Measurements from ENCODE around the gene TUBA3C.
"Not testable (repeated sequence)": the region's sequence is repeated elsewhere in the genome, so short reads cannot be mapped to it uniquely, and the experiment has no call there.

Gene TUBA3C

GRCh38 chr13:19176981-19177776 is 4.4 kb downstream of the TUBA3C start:
- H3K36me3 Mint-ChIP-seq (ENCODE audit: low read depth); H3K4me1 Mint-ChIP-seq (ENCODE audit: low read depth); H3K4me3 Mint-ChIP-seq; H3K27me3 Mint-ChIP-seq; H3K27ac Mint-ChIP-seq; intact Hi-C loops (cut with micrococcal nuclease): not testable (repeated sequence)
- peaks cover 80% of the 10 kb centered on the region for H3K9me3 Mint-ChIP-seq

- Mint-ChIP-seq H3K4me3 (no peak overlapping the region), H3K27ac (no peak overlapping the region), H3K4me1 (ENCODE audit: low read depth) (no peaks in the 10 kb centered on the region), H3K9me3 (peaks cover 50% of the 10 kb centered on the region), H3K36me3 (ENCODE audit: low read depth) (no peaks in the 10 kb centered on the region), H3K27me3 (no peaks in the 10 kb centered on the region)
- intact Hi-C loops (cut with micrococcal nuclease) = no loop called here
These were observed 7.9 kb downstream of the TUBA3C start for GRCh38 chr13:19173752-19174151.

GRCh38 chr13:19172647-19173030 is 9.0 kb downstream of the TUBA3C start:
- Mint-ChIP-seq H3K27me3 (no peaks in the 10 kb centered on the region), H3K9me3 (peaks cover 40% of the 10 kb centered on the region), H3K36me3 (ENCODE audit: low read depth) (no peaks in the 10 kb centered on the region), H3K27ac (no peak overlapping the region), H3K4me3 (no peak overlapping the region), H3K4me1 (ENCODE audit: low read depth) (no peaks in the 10 kb centered on the region)
- intact Hi-C loops (cut with micrococcal nuclease) = no loop called here

DNA sequence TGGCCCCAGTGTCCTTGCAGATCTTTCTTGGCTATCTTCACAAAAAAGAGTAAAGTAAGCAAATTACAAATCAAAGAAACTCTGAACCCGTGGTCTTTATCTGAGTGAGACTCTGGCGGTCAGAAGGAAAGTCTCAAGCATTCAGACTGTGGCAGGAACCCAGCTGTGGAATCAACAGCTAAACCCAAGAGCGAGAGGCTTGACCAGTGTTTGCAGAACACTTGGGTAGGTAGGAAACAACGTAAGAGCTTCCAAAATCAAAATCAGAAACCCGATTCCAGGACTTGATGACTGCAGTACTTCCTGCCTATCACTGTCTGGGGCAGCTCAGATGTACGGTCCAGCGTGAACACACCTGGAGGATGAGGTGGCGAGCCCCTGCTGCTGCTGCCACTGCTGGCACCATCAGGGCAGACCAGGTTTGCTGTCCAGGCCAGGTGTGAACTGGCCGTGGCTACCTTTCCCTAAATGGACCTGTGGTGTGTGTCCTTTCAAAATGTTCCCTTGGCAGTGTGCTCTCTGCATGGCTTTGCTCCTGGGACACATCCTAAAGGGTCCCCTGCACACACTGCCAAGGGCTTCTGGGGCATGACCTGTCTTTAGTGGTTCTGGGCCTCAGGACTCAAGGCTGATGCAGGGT is 9.5 kb downstream of the TUBA3C start:
- Mint-ChIP-seq H3K27ac (no peak overlapping the region), H3K4me1 (ENCODE audit: low read depth) (no peaks in the 10 kb centered on the region), H3K4me3 (no peak overlapping the region), H3K9me3 (peaks cover 35% of the 10 kb centered on the region), H3K36me3 (ENCODE audit: low read depth) (no peaks in the 10 kb centered on the region), H3K27me3 (no peaks in the 10 kb centered on the region)
- intact Hi-C loops (cut with micrococcal nuclease) = no loop called here

- H3K4me1 Mint-ChIP-seq (ENCODE audit: low read depth) = no peaks in the 10 kb centered on the region
- no peaks in the 10 kb centered on the region for H3K36me3 Mint-ChIP-seq (ENCODE audit: low read depth)
- intact Hi-C loops (cut with micrococcal nuclease) = no loop called here
- H3K4me3 Mint-ChIP-seq = no peak overlapping the region
- no peak overlapping the region for H3K27ac Mint-ChIP-seq
- no peaks in the 10 kb centered on the region for H3K27me3 Mint-ChIP-seq
- H3K9me3 Mint-ChIP-seq = peaks cover 29% of the 10 kb centered on the region
These were observed 10.1 kb downstream of the TUBA3C start for GRCh38 chr13:19171563-19171962.

DNA sequence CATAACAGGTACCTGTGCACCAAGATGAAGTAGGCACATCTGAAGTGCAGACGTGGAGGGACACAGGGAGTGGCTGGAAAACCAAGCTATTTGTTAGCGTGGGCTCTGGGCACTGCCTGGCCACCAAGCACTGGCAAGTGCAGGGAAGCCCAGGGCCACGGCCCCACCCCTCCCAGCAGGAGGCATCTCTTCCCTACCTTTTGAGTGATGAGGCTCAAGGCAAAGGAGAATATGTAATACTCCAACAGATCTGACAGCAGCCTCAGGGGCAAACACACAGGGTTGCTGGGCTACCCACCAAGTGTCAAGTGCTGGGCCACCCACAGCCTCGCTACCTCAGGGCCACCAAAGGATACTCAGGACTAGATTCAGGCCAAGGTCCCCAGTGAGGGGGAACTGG is 11.6 kb downstream of the TUBA3C start:
- Mint-ChIP-seq H3K27ac (no peak overlapping the region), H3K27me3 (no peaks in the 10 kb centered on the region), H3K36me3 (ENCODE audit: low read depth) (no peaks in the 10 kb centered on the region), H3K4me3 (no peak overlapping the region), H3K9me3 (peaks cover 27% of the 10 kb centered on the region), H3K4me1 (ENCODE audit: low read depth) (no peaks in the 10 kb centered on the region)
- intact Hi-C loops (cut with micrococcal nuclease) = no loop called here

DNA sequence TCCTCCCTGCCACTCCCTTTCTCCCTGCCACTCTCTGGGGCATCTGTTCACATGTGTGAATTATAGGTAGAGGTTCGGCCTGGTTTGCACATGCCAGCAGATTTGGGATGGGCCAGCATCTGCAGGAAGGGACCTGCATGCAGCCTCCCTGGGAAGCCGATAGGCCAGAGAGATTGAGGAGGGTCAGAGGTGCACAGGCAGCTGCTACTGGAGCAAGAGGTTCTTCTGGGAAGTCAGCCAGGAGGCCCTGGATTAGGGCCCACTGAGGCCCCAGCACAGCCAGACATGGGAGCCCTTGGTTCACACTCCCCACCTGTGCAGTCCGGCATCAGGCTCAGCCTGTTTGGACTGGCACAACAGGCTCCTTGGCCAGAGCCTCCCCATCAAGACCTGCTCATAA is 12.1 kb downstream of the TUBA3C start:
- H3K27me3 Mint-ChIP-seq = no peaks in the 10 kb centered on the region
- no peaks in the 10 kb centered on the region for H3K36me3 Mint-ChIP-seq (ENCODE audit: low read depth)
- H3K9me3 Mint-ChIP-seq = peaks cover 32% of the 10 kb centered on the region
- no peak overlapping the region for H3K4me3 Mint-ChIP-seq
- intact Hi-C loops (cut with micrococcal nuclease) = no loop called here
- H3K4me1 Mint-ChIP-seq (ENCODE audit: low read depth) = no peaks in the 10 kb centered on the region
- no peak overlapping the region for H3K27ac Mint-ChIP-seq

GRCh38 chr13:19161308-19161707 is 20.3 kb downstream of the TUBA3C start:
- H3K9me3 Mint-ChIP-seq = peaks cover 70% of the 10 kb centered on the region
- intact Hi-C loops (cut with micrococcal nuclease) = no loop called here
- H3K4me3 Mint-ChIP-seq = no peak overlapping the region
- no peak overlapping the region for H3K27ac Mint-ChIP-seq
- H3K4me1 Mint-ChIP-seq (ENCODE audit: low read depth) = no peaks in the 10 kb centered on the region
- no peaks in the 10 kb centered on the region for H3K36me3 Mint-ChIP-seq (ENCODE audit: low read depth)
- no peaks in the 10 kb centered on the region for H3K27me3 Mint-ChIP-seq

GRCh38 chr13:19159761-19160420 is 21.7 kb downstream of the TUBA3C start:
- H3K4me3 Mint-ChIP-seq = no peak overlapping the region
- no peaks in the 10 kb centered on the region for H3K36me3 Mint-ChIP-seq (ENCODE audit: low read depth)
- H3K27ac Mint-ChIP-seq = no peak overlapping the region
- peaks cover 56% of the 10 kb centered on the region for H3K9me3 Mint-ChIP-seq
- no peaks in the 10 kb centered on the region for H3K27me3 Mint-ChIP-seq
- intact Hi-C loops (cut with micrococcal nuclease) = no loop called here
- no peaks in the 10 kb centered on the region for H3K4me1 Mint-ChIP-seq (ENCODE audit: low read depth)

DNA sequence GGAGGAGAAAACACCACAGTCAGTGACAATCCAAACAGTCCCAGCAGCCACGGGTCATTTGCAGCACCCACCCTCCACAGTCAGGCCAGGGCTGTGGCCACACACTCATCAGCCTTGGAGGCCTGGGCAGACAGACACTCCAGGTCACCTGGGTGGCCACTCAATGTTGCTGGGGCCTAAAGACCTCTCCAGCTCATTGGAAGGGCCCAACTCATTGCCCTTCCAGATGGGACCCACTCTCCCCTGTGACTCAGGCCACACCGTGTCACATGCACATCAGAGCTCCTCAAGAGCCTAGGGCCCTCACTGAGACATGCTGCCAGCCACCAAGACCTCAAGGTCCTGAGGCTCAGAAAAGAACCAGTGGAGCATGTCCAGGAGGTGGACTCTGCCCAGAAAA is 22.4 kb downstream of the TUBA3C start:
- H3K9me3 Mint-ChIP-seq = peaks cover 49% of the 10 kb centered on the region
- intact Hi-C loops (cut with micrococcal nuclease) = no loop called here
- no peaks in the 10 kb centered on the region for H3K27me3 Mint-ChIP-seq
- H3K36me3 Mint-ChIP-seq (ENCODE audit: low read depth) = no peaks in the 10 kb centered on the region
- no peak overlapping the region for H3K4me3 Mint-ChIP-seq
- no peak overlapping the region for H3K27ac Mint-ChIP-seq
- no peaks in the 10 kb centered on the region for H3K4me1 Mint-ChIP-seq (ENCODE audit: low read depth)

DNA sequence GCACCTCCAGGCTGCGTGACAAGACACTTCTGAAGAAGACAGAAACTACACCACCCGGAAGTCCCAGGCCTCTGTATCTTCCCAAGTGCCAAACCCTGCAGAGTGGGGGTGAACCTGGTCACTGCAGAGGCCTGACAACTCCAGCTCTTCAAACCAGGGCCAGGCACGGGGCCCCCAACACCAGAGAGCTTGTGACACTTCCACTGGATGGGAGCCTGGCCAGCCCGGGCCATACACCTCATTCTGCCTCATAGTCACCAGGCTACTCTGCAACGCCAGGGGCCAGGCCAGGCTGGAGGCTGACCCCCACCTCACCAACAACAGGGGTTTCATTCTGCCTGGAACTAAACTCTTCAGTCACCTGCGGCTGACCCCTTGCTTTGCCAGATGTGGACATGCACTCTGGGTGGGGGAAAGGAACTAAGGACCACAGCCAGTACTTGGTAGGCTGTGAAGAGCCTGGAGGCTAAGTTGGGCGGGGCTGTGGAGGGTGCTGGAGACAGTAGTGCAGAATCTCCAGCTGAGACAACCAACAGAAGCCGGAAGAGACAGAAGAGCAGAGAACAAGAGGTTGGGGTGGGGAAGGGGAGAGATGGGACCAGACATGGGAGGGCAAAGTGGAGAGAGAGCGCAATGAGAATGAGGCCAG is 23.0 kb downstream of the TUBA3C start:
- Mint-ChIP-seq H3K27me3 (no peaks in the 10 kb centered on the region), H3K36me3 (ENCODE audit: low read depth) (no peaks in the 10 kb centered on the region), H3K4me1 (ENCODE audit: low read depth) (no peaks in the 10 kb centered on the region), H3K4me3 (no peak overlapping the region), H3K9me3 (peaks cover 44% of the 10 kb centered on the region), H3K27ac (no peak overlapping the region)
- intact Hi-C loops (cut with micrococcal nuclease) = no loop called here

GRCh38 chr13:19158006-19158405 is 23.6 kb downstream of the TUBA3C start:
- Mint-ChIP-seq H3K4me3 (no peak overlapping the region), H3K27me3 (no peaks in the 10 kb centered on the region), H3K27ac (no peak overlapping the region), H3K4me1 (ENCODE audit: low read depth) (no peaks in the 10 kb centered on the region), H3K36me3 (ENCODE audit: low read depth) (no peaks in the 10 kb centered on the region), H3K9me3 (peaks cover 40% of the 10 kb centered on the region)
- intact Hi-C loops (cut with micrococcal nuclease) = no loop called here

- no peaks in the 10 kb centered on the region for H3K36me3 Mint-ChIP-seq (ENCODE audit: low read depth)
- no peak overlapping the region for H3K4me3 Mint-ChIP-seq
- no peak overlapping the region for H3K27ac Mint-ChIP-seq
- intact Hi-C loops (cut with micrococcal nuclease) = no loop called here
- H3K4me1 Mint-ChIP-seq (ENCODE audit: low read depth) = no peaks in the 10 kb centered on the region
- peaks cover 44% of the 10 kb centered on the region for H3K9me3 Mint-ChIP-seq
- H3K27me3 Mint-ChIP-seq = no peaks in the 10 kb centered on the region
These were observed 24.2 kb downstream of the TUBA3C start for GRCh38 chr13:19157461-19157860.
